ENCODE data around the gene BOD1L1.

The BOD1L1 gene

GRCh38 chr4:13537832-13538177, 89.7 kb downstream of the BOD1L1 start:
- no peak for DNase-seq

GRCh38 chr4:13537011-13537831, 90.3 kb downstream of the BOD1L1 start:
- no peak for DNase-seq

- DNase-seq: no peak
Measured at GRCh38 chr4:13536607-13537006, 90.9 kb downstream of the BOD1L1 start.

GRCh38 chr4:13535708-13536361, 91.7 kb downstream of the BOD1L1 start:
- no peak for DNase-seq

- DNase-seq: no peak
Measured at GRCh38 chr4:13535118-13535517, 92.4 kb downstream of the BOD1L1 start.

GRCh38 chr4:13534344-13535063, 93.0 kb downstream of the BOD1L1 start:
- DNase-seq: no peak

GRCh38 chr4:13533670-13534343, 93.7 kb downstream of the BOD1L1 start:
- DNase-seq: no peak

GRCh38 chr4:13531625-13531998, 95.9 kb downstream of the BOD1L1 start:
- DNase-seq: no peak

- no peak for DNase-seq
Measured at GRCh38 chr4:13530823-13531624, 96.5 kb downstream of the BOD1L1 start.

GRCh38 chr4:13529128-13529919, 98.2 kb downstream of the BOD1L1 start:
- no peak for DNase-seq

- no peak for DNase-seq
Measured at GRCh38 chr4:13528821-13529127, 98.8 kb downstream of the BOD1L1 start.

- DNase-seq: no peak
Measured at GRCh38 chr4:13527981-13528820, 99.3 kb downstream of the BOD1L1 start.

- DNase-seq: no peak
Measured at GRCh38 chr4:13527192-13527980, 100.1 kb downstream of the BOD1L1 start.

GRCh38 chr4:13526658-13527057, 100.9 kb downstream of the BOD1L1 start:
- DNase-seq: no peak

- DNase-seq: no peak
Measured at GRCh38 chr4:13525606-13526281, 101.8 kb downstream of the BOD1L1 start.

- DNase-seq: no peak
Measured at GRCh38 chr4:13524504-13525243, 102.9 kb downstream of the BOD1L1 start.

GRCh38 chr4:13523591-13524503, 103.7 kb downstream of the BOD1L1 start:
- DNase-seq: no peak

GRCh38 chr4:13523105-13523477, 104.4 kb downstream of the BOD1L1 start:
- DNase-seq: no peak
